AML-193 (cell line): Measurements from ENCODE around the gene ZNRF3.
"Not testable (repeated sequence)": the region's sequence is repeated elsewhere in the genome, so short reads cannot be mapped to it uniquely, and the experiment has no call there.

Experiments used
- DNase-seq, 2 experiments: peaks; one replicate each; lab custom pipeline; 2025; lab: John Stamatoyannopoulos, UW

ZNRF3 gene

GRCh38 chr22:28984482-28985158, 101.2 kb downstream of the ZNRF3 start:
- no peak for DNase-seq

- no peak for DNase-seq
These were observed 102.4 kb downstream of the ZNRF3 start for GRCh38 chr22:28985581-28986290.

DNA sequence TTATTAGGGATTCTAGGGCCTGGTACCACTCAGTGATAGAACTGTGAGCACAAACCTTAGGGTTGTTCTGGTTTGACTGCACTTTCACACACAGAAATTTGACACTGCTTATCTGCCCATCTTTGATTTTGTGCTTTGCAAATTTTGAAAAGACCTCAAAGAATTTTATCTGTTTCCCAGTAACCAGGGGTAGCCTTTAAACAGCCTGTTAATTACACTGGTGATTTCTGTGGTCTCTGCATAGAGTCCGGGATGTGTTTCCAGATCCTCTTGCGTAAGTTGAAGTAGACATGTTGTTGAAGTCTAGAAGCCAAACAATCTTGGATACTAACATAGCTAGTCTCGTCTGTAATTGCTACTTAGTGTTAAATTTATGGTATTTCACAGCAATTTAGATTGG, 103.0 kb downstream of the ZNRF3 start:
- DNase-seq: no peak

GRCh38 chr22:28988457-28988856, 105.1 kb downstream of the ZNRF3 start:
- DNase-seq: no peak

DNA sequence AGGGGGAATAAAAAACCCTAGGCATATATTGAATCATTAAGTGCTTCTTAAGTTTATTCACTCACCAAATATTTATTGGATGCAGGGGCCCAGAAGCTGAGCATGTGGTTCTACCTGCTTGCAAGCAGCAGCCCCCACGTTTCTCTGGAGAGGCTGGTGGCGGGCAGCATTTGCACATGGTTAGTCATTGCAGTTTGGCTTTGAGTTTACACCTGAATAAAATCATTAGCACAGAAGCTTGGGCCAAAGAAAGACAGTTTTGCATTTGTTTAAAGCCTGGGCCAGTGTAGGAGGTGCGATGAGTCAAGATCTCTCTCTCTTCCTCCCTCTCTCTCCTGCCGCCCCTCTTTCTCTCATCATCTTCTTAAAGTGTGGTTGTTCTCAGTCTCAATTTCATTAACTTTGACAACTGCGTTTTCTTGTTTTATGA, 105.7 kb downstream of the ZNRF3 start:
- DNase-seq: no peak

DNA sequence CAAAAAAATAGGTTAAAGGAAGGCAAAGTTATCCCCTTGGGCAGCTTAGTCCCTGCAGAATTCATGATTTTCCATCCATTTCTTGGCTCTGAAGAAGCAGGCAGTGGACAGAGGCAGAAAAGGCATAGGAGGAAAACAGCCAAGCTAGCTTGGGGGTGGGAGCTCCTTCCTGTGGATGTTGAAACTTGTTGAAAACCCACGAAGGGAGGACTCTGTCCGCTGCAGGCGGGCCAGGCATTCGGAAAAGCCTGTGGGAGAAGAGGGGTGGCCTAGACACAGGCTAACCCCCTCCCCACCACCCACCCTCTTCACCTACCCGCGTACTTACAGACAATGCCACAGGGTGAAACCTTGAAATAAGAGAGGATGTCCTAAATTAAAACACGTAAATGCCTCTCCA, 106.1 kb downstream of the ZNRF3 start:
- DNase-seq: no peak

- DNase-seq: no peak
These were observed 106.5 kb downstream of the ZNRF3 start for GRCh38 chr22:28989912-28990311.

DNA sequence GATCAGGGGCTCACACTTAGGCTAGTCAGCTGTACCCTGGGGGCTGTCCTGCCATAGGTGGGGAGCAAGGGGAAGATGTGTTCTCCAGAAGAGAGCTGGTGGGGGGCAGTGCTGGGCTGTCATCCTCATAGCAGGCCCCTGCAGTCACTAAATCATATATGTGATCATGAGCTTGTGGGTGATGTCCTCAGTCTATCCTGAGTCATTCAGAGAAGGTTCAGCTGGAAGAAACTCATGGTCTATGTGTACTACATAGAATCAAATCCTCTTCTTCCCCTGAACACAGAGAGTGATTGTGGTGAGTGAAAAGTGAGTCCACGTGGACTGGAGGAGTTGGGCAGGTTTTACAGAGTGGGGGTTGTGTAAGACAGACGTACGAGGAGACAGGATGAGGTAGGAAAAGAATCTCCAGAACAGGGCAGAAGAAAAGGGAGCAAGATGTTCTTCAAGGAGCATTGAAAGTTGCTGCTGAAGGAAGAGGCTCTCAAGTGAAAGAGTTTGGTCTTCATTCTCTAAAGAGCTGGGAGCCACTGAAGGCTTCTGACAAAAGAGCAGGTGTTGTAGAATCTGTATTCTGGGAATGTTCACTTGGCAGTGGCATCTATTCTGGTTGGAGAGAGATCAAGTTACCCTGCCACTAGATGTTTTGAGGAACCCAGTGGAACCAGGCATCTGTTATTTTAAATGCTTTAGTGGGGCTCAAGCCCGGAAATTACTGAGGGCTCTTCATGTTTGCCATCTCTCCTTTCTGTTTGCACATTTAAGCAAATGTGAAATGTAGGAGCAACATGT, 109.4 kb downstream of the ZNRF3 start:
- DNase-seq: no peak

DNA sequence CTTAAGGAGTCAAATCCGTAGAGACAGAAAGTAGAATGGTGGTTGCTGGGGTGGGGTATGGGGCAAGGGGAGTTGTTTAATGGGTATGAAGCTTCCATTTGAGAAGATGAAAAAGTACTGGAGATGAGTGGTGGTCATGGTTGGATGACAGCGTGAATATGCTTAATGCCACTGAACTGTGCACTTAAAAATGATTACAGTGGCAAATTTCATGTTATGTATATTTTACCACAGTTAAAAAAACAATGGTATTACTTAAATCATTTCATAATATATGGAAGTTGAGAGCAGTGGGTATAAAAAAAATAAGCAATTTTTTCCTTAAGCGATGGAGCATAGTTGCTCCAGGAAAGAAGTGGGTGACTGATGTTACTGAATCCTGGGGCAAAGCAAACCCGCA, 111.2 kb downstream of the ZNRF3 start:
- no peak for DNase-seq

- no peak for DNase-seq
These were observed 112.2 kb downstream of the ZNRF3 start for GRCh38 chr22:28995551-28995950.

DNA sequence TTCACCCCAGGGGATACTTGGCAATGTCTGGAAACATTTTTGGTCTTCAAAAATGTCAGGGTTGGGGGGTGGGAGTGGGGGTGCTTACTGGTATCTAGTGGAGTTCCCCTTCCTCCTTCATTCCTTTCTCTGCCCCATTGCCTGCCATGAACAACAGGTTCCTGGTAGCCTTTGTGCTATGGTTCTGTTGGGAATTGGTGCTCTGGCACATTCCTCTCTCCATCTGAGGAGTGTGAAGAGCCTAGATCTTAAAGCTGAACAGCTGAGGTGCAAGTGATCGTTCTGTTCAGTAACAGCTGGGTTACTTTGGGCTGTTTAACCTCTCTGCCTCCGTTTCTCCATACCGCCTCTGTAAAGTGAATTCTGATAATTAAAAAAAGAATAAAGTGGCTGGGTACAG, 114.0 kb downstream of the ZNRF3 start:
- no peak for DNase-seq

DNA sequence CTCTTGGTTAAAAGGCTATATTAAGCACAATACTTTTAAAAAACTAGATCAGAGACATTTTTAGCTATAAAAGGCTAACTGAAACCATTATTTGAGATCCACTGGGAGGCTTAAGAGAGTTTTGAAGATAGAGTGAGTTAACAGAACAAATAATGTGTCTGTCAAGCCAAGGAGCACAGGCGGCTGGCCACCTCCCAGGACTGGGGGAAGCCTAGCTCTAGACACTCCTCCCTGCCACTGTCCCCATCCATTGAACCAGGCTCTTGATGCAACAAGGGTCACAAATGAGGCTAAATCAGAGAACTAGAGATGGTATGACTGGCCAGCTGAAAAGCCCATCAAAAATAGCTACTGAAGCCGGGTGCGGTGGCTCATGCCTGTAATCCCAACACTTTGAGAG, 115.3 kb downstream of the ZNRF3 start:
- DNase-seq: no peak

DNA sequence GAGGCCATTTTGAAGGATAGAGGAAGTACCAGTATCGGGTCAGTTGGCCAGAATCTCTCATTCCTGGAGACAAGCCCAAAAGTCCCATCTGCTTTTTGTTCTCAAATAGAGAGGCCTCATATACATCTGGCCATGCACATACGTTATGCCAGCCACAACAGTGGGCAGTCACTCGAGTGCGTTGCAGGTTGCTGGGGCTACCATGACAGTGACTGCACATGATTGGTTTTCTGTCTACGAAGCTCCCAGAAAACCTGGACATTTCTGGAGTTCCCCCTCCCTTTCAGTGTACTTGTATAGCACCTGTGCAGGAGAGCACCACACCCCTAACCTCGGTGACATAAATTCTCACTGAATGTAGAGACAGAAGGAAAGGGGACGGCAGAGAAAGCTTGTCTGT, 116.1 kb downstream of the ZNRF3 start:
- no peak for DNase-seq

DNA sequence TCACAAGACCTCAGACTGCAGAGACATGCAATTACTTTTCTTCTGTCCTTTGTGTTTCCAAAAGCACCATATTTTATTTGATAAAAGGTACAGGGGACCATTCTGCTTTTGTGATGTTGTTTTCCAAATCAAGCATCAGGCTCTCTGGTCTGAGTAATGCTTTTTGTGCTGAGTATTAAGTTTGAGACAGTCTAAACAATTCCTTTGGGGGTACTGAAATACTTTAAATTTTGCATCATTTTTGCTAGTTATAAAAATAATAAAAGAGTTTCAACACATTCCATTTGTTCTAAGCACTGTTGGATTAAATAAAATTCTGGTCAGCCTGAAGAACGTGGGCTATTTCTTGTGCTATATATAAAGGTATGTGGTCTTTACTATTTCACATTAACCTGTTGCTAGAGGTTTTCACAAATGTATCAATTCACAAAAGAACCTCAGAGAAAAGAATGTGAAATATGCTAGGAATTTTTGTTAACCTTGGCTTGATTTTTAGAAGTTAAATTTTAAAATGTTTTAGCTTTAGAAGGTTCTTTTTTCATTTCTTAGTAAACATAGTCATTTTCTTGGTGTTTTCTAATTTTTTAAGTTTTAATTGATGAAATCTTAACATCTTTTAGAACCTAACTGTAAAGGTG, 116.7 kb downstream of the ZNRF3 start:
- DNase-seq: no peak

GRCh38 chr22:29000641-29001040, 117.3 kb downstream of the ZNRF3 start:
- DNase-seq: no peak

DNA sequence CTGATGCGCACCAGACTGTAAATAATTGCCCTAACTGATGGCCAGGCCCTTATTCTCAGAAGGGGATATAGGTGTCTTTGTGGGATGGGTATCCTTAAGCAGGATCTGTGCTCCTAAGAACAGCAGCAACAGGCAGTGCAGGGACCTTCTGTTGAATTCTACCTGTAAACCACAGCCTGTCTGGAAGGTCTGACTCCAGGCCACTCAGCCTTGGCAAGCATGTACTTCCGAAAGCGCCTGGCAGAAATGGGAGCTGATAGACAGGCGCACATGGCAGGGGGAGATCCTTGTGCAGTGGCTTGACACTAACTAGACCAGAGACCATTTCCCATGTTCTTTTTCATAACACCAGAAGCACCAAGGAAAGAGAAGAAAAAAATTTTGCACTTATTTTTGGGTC, 119.2 kb downstream of the ZNRF3 start:
- DNase-seq: no peak

GRCh38 chr22:29003552-29003951, 120.2 kb downstream of the ZNRF3 start:
- no peak for DNase-seq

DNA sequence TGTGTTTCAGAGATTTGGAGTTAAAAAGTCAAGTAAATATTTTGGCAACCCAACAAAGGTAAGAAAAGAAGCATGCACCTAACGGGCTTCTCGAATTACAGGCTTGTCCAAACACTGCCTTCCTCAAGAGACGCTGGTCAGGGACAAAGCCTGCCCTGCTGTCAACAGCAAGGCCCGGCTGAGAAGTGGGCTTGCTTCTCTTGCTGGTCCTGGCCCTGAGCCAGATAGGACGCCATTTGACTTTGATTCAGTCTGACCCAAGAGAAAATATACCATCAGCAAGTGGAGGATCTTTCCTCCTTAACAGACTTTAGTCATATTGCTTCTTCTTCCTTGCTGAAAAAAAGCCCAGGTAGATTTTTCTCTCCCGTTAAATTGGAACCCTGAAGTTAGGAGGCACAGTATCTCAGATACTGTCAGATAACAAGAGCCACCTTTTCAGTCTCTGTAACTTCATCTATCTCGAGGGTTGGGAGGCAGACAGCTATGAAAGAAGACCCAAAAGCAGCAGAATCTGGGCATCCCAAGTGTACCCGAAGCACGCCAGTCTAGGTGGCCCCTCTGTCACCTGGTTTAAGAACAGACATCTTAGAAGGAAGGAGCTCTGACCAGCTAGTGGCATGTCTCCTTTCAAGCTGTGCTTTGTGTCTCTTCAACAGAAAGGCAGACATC, 120.7 kb downstream of the ZNRF3 start:
- DNase-seq: no peak

DNA sequence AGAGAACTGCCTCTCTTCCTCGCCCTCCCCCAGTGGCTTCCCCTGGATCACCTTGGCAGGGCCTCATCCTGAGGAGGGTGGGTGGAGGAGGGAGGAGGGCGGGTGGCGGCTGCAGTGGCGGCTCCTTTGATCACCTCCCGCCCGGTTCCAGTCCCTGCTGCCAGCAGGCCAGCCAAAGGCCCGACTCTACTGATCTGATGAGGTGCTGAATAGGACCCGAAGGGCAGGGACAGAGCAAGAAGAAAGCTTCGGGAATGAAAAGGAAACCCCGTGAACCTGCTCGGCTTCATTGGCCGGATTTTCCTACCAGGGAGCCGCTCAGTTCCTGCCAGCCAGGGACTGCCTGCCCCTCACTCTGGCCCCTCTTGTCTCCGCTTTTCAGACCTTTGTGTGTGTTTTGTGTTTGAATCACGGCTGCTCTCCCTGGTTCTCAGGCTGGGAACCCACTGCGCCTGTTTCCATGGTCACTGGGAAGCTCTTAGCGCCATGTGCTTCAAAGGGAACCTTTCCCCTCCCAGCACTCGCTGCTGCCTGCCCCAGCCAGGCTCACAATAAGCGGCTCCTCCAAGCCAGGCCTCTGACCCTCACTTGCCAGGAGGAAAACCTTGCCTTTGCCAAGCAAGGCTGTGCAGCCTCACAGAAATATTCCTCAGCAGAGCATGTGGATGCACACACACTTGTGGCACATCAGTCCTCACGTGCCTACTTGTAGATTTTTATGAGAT, 121.4 kb downstream of the ZNRF3 start:
- no peak for DNase-seq

DNA sequence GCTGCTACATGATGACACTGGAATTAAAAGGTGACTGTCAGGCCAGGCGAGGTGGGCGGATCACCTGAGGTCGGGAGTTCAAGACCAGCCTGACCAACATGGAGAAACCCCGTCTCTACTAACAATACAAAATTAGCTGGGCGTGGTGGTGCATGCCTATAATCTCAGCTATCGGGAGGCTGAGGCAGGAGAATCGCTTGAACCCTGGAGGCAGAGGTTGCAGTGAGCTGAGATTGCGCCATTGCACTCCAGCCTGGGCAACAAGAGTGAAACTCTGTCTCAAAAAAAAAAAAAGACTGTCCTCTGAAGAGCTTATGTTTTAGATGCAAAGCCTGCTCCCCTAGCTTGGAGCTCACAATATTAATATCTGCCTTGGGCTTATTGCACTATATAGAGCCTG, 122.4 kb downstream of the ZNRF3 start:
- not testable (repeated sequence) for DNase-seq

DNA sequence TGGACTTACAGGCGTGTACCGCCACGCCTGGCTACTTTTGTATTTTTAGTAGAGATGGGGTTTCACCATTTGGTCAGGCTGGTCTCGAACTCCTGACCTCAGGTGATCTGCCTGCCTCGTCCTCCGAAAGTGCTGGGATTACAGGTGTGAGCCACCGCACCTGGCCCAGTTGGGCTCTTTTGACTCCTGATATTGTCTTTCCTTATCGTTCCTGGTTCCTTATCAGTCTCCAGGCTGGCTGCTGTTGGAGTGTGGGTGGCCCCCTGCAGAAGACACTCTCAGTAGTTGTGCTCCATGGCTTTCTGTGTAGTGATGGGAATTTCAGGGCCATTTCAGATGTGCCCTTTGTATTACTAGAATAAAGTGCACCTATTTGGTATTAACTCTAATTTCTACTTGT, 123.0 kb downstream of the ZNRF3 start:
- DNase-seq: no peak
